SK-N-DZ (cell line): ENCODE data around the gene FAM171A1.
A peak's percentile ranks its signal among the peaks of the same experiment; 100 is the strongest.

Experiments
- DNase-seq: peaks from one replicate; pipeline ENCODE4 v3.0.0-alpha.2; 2015; ENCODE audit warnings: low spot score

Gene FAM171A1

DNA sequence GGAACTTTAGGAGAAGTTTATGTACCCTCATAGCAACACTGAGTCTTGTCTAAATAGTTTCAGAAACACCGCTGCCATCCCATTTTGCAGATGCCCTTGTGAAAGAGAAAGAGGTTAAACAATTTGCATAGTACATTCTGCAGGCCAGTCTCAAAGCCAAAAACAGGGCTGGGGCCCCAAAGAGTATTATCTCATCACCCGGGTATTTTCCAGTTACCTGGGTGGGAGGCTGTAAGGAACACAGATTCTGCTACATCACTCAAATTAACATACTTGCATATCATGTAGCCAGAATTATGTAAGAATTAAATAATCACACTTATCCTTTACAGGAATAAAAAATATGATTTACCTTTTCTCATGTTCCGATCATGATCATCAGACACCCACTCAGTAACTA lies 3.1 kb upstream of the FAM171A1 start:
- no peak for DNase-seq

DNA sequence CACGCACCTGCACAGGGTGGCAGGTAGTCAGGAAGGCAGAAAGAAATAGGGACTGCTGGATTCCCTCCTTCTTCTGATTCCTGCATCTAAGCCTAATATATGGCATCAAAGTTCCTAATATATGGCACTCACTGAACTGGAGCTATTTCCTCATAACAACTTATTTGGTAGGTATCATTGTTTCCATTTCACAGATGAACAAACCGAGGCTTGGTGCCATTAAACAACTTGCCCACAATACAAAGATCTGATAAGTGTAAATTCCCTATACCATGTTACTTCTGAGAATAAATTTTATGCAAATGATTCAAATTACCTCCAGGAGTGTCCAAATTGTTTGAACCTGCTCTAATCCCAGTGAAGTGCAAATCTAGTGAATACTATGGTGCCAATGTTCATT lies 2.1 kb upstream of the FAM171A1 start:
- no peak for DNase-seq

DNA sequence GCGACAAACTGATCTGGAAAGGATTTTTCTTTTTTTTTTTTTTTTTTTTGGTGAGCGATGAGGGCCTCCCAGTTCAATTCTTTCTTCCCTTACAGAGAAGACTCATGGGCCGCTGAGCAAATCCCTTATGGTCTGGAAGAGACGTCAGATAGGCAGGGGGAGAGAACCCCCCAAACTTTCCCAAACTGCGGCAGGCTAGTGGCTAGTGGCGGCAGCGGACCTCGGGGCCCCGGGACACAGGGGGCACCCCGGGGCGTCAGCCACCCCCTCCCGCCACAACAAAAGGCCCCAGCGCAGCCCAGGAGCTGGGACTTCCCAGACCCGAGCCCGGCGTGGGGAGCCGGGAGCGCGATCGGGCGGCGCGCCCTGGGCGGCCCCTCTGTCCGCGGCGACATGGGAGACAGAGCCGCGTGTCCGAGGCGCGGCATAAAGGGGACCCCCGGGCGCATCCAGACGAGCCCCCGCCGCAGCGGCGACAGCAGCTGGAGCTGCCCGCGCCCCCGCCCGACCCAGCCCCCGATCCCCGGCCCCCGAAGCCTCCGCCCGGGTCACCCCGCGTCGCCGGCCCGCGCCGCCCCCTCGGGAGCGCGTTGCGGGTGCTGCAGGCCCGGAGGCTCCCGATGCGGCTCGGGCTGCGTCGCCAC lies 755 bp downstream of the FAM171A1 start:
- DNase-seq: no peak

DNA sequence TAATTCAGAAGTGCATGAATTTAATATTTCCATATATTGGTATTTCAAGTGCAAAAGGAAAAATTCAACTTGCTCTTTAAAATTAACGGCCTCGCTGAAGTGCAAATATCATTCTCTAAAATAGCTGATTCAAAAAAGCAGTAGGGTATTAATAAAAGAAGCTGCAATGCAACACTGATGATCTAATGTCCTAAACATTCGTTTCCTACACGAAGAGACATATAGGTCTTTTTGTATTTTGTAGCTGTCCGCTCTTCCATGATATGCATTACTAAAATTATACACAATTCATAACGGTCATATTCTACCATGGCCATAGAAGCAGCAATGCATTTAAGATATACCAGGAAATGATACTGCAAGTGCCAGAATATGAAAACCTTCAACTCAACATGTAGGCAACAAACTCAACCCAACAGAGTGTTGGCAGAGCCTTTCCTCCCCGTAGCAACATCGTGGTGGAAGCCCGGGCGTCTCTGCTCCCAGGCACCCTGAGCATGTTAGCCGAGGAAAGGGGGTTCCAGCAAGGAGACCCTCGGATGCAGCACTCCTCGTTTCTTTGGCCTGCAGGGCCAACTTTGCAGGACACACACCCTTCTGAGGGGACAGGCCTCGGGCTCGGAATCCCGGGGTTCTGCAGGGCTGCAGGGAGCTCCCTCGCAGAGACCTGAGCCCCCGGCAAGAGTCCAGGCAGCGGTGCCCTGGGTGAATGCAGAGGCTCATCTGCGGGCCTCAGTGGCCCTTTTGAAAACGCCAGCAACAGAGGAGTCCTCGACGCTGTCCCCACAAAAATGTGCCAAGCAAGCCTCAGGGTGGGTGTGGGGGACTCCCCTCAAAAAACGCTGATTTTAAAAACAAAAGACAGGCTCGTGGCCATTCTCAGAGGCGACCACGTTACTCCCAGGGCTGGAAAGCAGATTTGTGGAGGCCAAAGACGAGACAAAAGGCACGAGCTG lies 1.6 kb downstream of the FAM171A1 start:
- peak; percentile 25 for DNase-seq

DNA sequence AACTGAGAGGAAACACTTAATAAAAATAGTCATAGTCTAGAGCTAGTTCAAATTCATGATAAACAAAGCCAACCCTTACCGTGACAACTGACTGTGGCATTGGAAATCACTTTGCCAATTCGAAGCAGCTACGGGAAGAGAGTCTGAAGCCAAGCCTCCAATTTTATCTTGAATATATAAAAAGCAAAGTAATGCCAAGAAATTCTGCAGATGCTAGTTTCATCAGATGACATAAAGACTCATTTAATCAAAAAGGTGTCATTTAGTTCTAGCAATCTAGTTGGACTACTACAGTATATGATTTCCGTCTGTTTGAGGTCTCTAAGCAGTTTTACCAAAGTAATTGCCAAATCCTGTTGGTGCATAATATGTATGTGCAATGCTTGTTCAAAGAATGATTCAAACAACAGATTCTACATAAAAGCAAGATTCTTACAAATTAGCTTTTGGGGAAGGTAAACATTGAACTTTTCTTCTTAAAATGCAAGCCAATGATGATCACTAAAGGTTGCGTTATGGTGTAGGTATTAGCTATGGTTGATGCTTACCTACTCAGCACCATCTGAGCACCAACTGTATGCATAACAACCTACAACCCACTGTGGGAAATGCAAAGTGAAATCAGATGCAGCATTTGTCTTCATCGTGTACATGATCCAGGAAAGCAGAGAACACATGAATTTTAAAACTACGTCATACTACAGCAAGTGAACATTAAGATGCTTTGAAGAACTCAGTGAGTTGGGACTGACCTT lies 2.8 kb downstream of the FAM171A1 start:
- no peak for DNase-seq

DNA sequence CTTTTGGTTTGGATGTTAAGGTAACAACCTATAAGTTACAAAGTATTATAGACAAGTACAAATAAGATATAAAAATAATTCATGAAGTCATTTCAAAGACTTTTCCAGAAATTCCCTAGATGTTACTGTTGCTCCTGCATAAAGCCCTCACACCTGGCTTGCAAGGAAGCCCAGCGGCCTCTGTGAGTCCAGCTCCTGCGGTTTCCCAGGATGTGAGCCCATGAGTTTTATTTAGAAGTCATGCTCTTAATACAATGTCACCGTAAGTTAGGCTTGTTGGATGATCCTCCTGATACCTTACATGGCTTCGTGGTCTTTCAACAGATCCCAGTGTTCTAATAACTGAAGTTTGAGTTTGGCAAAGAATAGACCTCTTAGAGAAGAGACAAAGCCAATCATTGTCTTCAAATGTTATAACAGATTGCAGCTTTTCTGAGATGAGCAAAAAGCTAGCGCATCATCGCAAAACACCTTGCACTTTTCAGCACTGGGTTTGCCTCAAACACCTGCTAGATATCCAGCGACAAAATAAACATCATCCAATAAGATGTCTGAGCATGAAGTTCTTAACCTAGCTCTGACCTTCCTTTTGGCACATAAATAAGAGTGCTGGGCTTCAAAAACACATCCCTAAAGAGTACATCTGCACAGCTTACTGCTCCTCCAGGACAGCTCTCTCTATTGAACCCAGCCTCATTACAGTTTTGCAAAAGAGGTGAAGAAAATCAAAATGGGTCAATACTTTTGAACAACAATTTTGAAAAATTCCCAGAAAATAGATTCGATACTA lies 3.6 kb downstream of the FAM171A1 start:
- DNase-seq: no peak

DNA sequence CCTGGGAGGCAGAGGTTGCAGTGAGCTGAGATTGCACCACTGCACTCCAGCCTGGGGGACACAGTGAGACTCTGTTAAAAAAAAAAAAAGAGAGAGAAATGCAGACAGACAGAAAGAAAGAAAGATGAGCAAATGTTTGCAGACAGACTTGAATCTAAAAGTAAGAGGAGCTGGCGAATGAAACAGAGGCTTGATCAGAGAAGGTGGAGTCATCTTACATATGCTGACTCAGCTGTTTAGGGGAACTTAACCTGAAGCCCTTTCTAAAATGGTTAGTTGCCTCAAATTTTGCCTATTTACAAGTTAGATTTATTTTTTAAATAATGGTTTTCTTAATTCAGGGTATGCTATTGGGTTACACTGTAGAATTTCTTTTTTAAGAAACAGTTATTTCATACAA lies 5.4 kb downstream of the FAM171A1 start:
- DNase-seq: no peak

DNA sequence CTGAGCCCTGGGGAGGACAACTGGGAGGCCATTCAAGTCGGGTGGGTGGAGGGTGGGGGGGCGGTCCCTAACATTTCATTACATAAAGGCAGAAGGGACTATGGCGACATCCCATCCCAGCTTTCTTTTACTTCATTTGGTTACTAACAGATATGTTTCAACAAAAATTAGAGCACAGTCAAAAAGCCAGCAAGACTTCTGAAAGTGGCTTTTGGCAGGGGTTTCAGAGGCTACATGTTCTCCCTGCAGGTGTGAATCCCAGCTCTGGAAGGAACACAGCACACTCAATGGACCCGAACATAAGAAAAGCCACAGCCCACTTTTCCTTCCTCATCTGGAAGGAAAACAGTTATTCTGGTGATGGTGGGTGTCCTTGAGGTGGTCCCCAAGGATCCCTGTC lies 7.1 kb downstream of the FAM171A1 start:
- no peak for DNase-seq

DNA sequence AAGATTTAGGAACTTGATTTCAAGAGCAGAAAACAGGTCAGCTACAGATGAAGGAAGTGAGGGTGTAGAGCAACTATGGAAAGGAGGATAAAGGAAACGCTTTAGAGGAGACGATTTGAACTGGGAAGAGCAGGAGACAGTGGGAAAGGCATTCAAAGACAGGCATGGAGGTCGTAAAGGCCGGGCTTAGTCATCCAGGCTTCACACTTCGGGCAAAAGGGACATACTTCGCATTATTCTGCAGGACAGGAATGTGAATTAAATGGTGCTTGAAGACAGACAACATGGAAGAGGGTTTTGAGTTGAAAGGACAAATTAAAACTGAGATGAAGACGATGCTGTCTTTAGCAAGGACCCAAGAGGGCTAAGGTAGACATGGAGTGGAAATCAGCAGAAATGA lies 8.1 kb downstream of the FAM171A1 start:
- DNase-seq: no peak

DNA sequence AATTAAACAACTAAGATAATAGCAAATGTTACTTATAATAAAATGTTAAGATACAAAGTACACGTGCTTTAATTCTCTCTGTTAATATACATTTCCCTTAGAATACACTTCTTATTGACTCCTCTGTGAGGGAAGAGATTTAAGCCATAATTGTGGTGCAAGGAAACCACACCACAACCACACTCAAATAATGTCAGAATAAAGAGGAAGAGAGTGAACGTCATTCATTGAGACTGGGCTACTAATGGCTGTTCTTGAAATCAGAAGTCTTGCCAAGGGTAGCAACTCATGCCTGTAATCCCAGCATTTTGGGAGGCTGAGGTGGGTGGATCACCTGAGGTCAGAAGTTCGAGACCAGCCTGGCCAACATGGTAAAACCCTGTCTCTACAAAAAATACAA lies 10.0 kb downstream of the FAM171A1 start:
- DNase-seq: no peak

DNA sequence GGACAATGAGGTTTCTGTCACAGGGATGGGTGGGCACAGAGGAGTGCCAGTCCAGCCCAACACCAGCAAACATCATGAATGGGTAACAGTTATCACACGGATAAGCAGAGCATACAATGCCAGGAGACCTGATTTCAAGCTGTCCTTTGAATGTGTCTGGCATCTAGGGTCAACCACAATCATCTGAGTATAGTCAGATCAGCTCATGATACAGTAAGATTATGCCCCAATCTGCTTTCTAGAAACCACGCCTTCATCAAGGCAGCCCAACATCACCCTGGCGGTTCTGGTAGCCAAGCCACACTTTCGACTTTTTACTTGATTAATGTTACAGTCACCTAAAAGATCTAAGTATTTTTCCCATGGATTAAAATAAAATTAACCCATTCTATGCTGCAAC lies 10.5 kb downstream of the FAM171A1 start:
- no peak for DNase-seq

DNA sequence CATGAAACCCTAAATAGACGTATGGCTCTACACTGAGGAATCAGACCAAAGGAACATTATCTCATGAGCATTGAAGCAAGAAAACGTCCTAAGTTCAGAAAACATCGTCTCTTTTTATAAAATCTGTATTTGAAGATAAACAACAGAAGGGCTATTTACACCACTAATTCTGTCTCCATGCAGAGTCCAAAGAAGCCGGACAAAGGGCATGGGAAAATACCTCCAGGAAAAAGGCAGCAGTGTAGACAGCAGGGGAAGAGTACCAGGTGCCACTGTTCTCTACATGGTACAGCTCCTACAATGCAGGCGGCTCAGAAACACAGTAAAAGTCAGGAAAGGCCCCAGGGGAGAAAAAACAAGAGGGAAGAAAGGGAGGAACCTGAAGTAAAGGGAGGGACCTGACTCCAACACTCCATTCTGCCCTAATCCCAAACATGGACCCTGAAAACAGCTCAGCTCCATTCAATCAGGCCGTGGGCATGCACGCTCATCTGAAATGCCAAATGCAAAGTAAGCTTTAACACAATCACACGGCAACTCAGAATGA lies 17.5 kb downstream of the FAM171A1 start:
- DNase-seq: no peak

DNA sequence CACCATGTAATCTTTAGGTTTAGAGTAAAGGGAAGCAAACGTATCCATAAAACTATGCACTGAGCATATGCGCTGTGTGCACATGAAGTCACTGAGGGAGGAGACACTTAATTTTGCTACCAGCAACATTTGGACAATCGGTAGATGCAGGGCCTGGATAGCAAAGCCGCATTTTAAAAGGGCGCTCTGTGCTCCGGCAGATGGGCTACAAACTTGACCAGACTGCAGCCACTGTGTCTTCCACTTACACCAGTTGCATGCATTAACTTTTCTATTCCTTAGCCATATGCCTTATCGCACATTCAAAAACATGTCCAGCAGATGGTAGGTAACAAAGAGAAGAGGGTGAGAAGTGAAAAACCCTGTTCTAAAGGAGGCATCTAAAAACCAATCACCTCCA lies 18.3 kb downstream of the FAM171A1 start:
- no peak for DNase-seq

DNA sequence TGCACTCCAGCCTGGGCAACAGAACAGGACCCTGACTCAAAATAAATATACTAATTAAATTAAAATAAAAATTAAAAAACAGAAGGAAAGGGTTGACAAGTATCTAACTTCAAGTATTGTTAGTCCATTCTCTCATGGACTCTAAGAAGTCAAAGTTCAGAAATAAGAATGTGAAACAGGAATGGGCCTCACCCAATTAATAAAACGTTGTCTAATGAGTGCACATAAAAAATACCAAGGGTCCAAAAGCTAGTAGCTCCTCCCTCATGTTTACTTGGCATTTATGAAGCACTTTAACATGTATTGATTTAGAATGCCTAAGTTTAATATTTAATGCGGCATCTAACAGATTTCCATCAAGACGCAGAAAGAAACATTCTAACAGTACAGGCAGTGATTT lies 18.9 kb downstream of the FAM171A1 start:
- no peak for DNase-seq

DNA sequence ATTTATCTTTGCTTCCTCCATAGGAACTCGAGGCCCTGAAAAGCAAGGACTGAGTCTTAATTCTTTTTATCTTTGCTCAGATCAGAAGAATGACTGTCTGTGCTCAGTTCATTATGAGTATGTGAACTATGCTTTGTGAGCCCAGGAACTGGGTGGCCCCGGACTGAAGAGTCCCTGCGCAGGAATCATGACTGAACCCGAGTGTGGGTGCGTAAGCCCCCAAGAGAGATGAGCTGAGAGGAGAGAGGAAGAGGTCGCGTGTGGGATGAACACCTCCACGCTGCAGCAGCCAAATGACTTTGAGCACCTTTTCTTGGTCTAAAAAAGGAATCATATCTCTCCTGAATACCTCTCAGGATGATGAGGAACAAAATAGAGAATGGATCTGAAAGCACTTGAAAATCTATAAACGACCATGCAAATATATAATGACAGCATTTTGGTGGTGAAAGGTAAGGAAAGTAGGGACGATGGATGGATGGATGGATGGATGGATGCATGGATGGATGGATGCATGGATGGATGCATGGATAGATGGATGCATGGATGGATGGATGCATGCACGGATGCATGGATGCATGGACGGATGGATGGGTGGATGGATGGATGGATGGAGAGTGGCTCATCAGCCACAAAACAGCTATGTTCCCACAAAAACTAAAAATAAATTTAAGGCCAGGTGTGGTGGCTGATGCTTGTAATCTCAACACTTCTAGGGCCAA lies 19.8 kb downstream of the FAM171A1 start:
- DNase-seq: no peak

DNA sequence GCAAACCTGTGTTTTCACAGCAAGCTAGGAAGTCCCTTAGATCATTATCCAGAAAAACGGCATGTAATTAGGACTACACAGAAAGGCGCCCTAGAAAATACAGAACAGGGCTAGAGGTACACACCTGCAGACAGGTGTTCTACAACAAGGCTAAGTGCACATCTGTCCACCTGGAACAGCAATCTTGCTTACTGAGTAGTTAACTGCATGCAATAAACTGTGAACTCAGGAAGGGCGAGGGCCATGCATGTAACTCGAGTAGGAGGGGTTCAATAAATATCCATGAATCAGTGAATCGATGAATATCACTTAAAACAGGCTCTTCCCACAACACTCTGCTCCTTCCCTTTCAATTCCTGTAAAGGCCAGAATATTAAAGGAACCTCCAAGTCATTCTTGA lies 22.0 kb downstream of the FAM171A1 start:
- DNase-seq: no peak

DNA sequence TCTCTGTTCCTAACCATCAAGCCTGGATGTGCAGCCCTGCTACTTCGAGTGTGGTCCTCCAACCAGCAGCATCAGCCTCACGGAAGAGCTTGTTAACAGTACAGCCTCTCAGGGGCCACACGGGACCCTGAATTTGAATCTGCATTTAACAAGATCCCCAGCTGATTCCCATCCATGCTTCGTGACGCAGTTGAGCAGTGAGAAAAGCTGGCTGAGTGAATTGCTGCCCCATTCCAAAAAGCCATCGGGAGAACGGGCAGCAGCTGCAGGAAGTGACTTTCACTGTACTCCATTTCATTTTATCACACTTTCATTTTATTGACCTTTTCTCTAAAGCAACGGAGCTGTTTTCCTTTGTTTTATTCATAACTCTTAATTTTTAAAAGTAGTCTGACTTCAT lies 22.5 kb downstream of the FAM171A1 start:
- no peak for DNase-seq

DNA sequence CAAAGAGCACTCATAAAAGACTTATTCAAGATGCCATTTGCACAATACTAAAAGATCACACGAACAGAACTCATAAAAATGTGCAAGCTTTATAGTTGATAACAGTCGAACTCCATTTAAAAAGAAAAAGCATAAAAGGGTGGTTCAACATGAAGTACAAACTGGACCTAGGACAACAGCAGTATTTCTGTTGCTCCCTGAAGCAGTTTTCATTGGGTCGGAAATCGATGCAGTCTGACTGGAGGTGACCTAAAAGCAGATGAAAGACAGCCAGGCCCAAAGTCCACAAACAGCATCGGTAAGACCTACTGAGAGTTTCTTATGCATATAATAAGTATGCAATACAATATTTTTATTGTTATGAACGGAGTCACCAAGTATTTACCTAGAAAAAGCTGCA lies 23.9 kb downstream of the FAM171A1 start:
- DNase-seq: no peak

DNA sequence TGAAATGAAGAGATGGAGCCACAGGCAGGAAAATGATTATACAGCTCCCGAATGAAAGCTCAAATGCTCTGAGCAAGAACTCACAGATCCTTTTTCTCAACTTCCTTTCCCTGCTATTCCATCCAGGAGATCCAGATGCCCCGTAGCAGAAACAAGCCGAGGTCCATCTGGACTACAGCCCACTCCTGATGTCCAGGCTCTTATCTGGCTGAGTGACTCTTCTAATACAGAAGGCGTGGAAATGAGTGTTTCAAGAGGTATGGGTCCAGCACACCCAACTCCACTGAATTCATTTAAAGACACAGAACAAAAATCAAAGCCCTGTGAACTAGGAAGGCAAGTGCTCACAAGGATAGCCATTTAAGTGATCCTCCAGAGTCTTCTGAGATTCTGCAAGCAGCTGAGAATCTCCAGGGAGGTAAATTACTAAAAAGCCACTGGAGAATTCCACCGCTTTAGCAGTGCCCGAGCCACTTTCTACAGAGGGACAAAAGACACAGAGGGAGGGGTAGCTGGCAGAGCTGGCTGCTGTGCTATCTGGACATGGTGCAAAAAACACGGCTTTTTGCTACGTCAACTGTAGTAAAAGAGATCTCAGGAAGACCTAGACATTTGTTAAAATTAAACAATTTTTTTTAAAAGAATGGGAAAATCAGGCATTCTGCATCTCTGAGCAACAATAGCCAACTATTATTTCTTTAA lies 24.5 kb downstream of the FAM171A1 start:
- DNase-seq: peak; percentile 29

DNA sequence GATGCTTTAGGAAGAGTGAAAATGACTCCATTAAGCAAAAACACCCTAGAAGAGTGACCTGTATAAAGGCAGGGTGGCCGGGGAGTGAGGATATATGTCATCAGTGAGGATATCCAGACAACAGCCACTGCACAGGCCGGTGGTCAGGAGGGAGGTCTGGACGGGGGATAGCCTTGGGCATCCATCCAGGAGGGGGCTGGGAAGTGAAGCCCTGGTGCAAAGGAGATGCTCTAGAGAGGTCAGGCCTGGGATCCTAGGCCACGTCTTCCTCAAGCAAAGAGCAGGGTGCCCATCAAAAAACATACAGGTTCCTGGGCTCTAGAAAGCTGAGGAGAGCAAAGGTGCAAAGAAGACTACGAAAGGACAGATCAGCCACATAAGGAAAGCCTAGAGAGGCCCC lies 25.6 kb downstream of the FAM171A1 start:
- peak; percentile 52 for DNase-seq
